ENCODE measurements around the gene MCTP2. TPM values are rescaled to one million over a fixed set of nuclear protein-coding genes. Genes with fewer than 3 reads are reported as not detected.

MCTP2 gene
- total RNA-seq, 1 experiment from 2014 or later: 0.15 TPM

DNA sequence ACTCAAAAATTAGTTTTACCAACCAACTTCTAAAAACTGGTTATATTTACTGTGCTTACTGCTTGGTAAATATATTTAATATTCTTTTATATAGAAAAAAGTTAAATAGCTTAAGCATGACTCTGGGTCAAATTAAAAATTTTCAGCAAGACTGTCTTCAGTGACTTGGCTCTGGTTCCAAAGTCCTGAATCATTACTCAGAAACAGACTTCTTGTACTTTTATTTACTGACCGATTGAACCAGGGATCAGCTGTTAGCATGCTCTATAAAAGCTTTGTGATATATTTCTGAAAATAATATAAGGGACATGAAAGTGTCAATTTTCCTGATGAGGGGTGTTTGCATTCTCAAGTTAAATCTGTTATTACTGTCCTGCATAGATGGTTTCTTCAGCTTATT lies 164.3 kb downstream of the MCTP2 start:
- intact Hi-C loops (cut with micrococcal nuclease; ENCODE audit: unreplicated experiment) (no loop called here), in situ Hi-C loops (cut with HindIII; ENCODE audit: low pct_unique_long_range_greater_than_20kb, low sequenced_read_pairs) (no loop called here)
- Histone ChIP-seq H3K27ac (ENCODE audit: low read length) (no peak overlapping the region), H3K4me1 (ENCODE audit: control insufficient read depth, insufficient read depth, low read length) (no peaks in the 10 kb centered on the region), H3K4me3 (ENCODE audit: low read depth in 2 of 2, low read length in 2 of 2) (no peak overlapping the region), H3K27me3 (ENCODE audit: control insufficient read depth, insufficient read depth, low read length) (no peaks in the 10 kb centered on the region), H3K36me3 (ENCODE audit: control insufficient read depth, insufficient read depth, low read length) (no peaks in the 10 kb centered on the region), H3K9me3 (ENCODE audit: control insufficient read depth, insufficient read depth, low read depth, low read length) (no peaks in the 10 kb centered on the region)
- POLR2A ChIA-PET: no interaction called here
- no peak for DNase-seq (ENCODE audit: low read depth, low spot score)
- BruUV-seq (replicated peaks): no TSS peak
- no peak for ATAC-seq
- TF ChIP-seq, protein P1, sequence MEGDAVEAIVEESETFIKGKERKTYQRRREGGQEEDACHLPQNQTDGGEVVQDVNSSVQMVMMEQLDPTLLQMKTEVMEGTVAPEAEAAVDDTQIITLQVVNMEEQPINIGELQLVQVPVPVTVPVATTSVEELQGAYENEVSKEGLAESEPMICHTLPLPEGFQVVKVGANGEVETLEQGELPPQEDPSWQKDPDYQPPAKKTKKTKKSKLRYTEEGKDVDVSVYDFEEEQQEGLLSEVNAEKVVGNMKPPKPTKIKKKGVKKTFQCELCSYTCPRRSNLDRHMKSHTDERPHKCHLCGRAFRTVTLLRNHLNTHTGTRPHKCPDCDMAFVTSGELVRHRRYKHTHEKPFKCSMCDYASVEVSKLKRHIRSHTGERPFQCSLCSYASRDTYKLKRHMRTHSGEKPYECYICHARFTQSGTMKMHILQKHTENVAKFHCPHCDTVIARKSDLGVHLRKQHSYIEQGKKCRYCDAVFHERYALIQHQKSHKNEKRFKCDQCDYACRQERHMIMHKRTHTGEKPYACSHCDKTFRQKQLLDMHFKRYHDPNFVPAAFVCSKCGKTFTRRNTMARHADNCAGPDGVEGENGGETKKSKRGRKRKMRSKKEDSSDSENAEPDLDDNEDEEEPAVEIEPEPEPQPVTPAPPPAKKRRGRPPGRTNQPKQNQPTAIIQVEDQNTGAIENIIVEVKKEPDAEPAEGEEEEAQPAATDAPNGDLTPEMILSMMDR (IDR thresholded peaks at IDR 0.05): no peak
- no peak for TF ChIP-seq TCF7L2 (IDR thresholded peaks at IDR 0.05; ENCODE audit: low read depth, low read length)
- TF ChIP-seq, protein P2, sequence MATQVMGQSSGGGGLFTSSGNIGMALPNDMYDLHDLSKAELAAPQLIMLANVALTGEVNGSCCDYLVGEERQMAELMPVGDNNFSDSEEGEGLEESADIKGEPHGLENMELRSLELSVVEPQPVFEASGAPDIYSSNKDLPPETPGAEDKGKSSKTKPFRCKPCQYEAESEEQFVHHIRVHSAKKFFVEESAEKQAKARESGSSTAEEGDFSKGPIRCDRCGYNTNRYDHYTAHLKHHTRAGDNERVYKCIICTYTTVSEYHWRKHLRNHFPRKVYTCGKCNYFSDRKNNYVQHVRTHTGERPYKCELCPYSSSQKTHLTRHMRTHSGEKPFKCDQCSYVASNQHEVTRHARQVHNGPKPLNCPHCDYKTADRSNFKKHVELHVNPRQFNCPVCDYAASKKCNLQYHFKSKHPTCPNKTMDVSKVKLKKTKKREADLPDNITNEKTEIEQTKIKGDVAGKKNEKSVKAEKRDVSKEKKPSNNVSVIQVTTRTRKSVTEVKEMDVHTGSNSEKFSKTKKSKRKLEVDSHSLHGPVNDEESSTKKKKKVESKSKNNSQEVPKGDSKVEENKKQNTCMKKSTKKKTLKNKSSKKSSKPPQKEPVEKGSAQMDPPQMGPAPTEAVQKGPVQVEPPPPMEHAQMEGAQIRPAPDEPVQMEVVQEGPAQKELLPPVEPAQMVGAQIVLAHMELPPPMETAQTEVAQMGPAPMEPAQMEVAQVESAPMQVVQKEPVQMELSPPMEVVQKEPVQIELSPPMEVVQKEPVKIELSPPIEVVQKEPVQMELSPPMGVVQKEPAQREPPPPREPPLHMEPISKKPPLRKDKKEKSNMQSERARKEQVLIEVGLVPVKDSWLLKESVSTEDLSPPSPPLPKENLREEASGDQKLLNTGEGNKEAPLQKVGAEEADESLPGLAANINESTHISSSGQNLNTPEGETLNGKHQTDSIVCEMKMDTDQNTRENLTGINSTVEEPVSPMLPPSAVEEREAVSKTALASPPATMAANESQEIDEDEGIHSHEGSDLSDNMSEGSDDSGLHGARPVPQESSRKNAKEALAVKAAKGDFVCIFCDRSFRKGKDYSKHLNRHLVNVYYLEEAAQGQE (IDR thresholded peaks at IDR 0.05; ENCODE audit: insufficient read depth in 1 of 2, low read depth in 2 of 2, low read length in 1 of 2): no peak
- no peak for TF ChIP-seq SIN3A (IDR thresholded peaks at IDR 0.05; ENCODE audit: borderline replicate concordance, insufficient read depth, low read depth, low read length)
- TF ChIP-seq POLR2AphosphoS5 (IDR thresholded peaks at IDR 0.05; ENCODE audit: low read depth, low read length): no peak
- CTCF ChIA-PET: no interaction called here

DNA sequence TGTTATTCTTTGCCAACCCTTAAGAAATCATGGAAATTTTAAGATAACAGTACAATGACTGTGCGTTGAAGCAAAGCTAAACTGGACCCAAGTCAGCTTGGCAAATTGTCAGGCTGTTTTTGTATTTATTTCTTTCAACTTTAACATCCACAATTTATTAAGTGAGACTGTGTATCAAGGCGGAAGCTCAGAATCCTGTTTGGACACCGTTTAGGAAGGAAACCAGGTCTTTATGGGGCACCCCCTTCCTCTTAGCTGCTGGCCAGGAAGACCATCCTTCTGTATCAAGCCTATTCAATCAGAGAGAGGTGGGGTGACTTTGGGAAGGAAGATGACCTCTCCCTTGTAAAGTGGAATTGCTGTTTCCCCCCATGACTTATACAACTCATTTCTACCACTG lies 166.0 kb downstream of the MCTP2 start:
- BruUV-seq (replicated peaks): no TSS peak
- intact Hi-C loops (cut with micrococcal nuclease; ENCODE audit: unreplicated experiment): no loop called here
- no peaks in the 10 kb centered on the region for H3K9me3 ChIP-seq (ENCODE audit: control insufficient read depth, insufficient read depth, low read depth, low read length)
- DNase-seq (ENCODE audit: low read depth, low spot score) (no peak), ATAC-seq (no peak)
- H3K4me1 ChIP-seq (ENCODE audit: control insufficient read depth, insufficient read depth, low read length): no peaks in the 10 kb centered on the region
- in situ Hi-C loops (cut with HindIII; ENCODE audit: low pct_unique_long_range_greater_than_20kb, low sequenced_read_pairs): no loop called here
- H3K36me3 ChIP-seq (ENCODE audit: control insufficient read depth, insufficient read depth, low read length): no peaks in the 10 kb centered on the region
- no peak for TF ChIP-seq POLR2AphosphoS5 (IDR thresholded peaks at IDR 0.05; ENCODE audit: low read depth, low read length)
- no peak for TF ChIP-seq TCF7L2 (IDR thresholded peaks at IDR 0.05; ENCODE audit: low read depth, low read length)
- TF ChIP-seq, protein P2 (IDR thresholded peaks at IDR 0.05; ENCODE audit: insufficient read depth in 1 of 2, low read depth in 2 of 2, low read length in 1 of 2): no peak
- no peak for TF ChIP-seq SIN3A (IDR thresholded peaks at IDR 0.05; ENCODE audit: borderline replicate concordance, insufficient read depth, low read depth, low read length)
- TF ChIP-seq, protein P1 (IDR thresholded peaks at IDR 0.05): no peak
- ChIA-PET POLR2A (no interaction called here), CTCF (no interaction called here)
- no peak overlapping the region for H3K4me3 ChIP-seq (ENCODE audit: low read depth in 2 of 2, low read length in 2 of 2)
- H3K27me3 ChIP-seq (ENCODE audit: control insufficient read depth, insufficient read depth, low read length): no peaks in the 10 kb centered on the region
- no peak overlapping the region for H3K27ac ChIP-seq (ENCODE audit: low read length)

All from Panc1 (cell line).